GM12891 (cell line): ENCODE results near the gene FUZ.

Experiments
- DNase-seq: peaks from one replicate; pipeline ENCODE4 v3.0.0; 2011; ENCODE audit warnings: low spot score; ENCODE audit not compliant: insufficient read length
- FAIRE-seq: peaks from 2 replicates; lab custom pipeline; 2011; peaks lifted over from hg19 to GRCh38; lab: Jason Lieb, UNC
- PAX5 ChIP-seq: IDR thresholded peaks from 2 replicates; pipeline ENCODE4 v1.6.1; 2011; ENCODE audit warnings: low read length, moderate library complexity, mild to moderate bottlenecking; ENCODE audit not compliant: insufficient read depth, severe bottlenecking
- POLR2A ChIP-seq: IDR thresholded peaks from 2 replicates; pipeline ENCODE4 v1.6.1; 2011; ENCODE audit warnings: low read depth, low read length, control low read depth
- POLR2AphosphoS5 ChIP-seq: IDR thresholded peaks from 2 replicates; pipeline ENCODE4 v1.6.1; 2011; ENCODE audit warnings: low read depth, low read length, control low read depth
- POU2F2 ChIP-seq: IDR thresholded peaks from 2 replicates; pipeline ENCODE4 v1.6.1; 2011; ENCODE audit warnings: low read depth, mild to moderate bottlenecking, control low read depth, low read length, moderate library complexity
- SPI1 ChIP-seq: IDR thresholded peaks from 2 replicates; pipeline ENCODE4 v1.6.1; 2011; ENCODE audit warnings: low read depth, low read length, control low read depth
- TAF1 ChIP-seq: IDR thresholded peaks from 2 replicates; pipeline ENCODE4 v1.6.1; 2011; ENCODE audit warnings: low read depth, low read length, control low read depth

The FUZ gene

DNA sequence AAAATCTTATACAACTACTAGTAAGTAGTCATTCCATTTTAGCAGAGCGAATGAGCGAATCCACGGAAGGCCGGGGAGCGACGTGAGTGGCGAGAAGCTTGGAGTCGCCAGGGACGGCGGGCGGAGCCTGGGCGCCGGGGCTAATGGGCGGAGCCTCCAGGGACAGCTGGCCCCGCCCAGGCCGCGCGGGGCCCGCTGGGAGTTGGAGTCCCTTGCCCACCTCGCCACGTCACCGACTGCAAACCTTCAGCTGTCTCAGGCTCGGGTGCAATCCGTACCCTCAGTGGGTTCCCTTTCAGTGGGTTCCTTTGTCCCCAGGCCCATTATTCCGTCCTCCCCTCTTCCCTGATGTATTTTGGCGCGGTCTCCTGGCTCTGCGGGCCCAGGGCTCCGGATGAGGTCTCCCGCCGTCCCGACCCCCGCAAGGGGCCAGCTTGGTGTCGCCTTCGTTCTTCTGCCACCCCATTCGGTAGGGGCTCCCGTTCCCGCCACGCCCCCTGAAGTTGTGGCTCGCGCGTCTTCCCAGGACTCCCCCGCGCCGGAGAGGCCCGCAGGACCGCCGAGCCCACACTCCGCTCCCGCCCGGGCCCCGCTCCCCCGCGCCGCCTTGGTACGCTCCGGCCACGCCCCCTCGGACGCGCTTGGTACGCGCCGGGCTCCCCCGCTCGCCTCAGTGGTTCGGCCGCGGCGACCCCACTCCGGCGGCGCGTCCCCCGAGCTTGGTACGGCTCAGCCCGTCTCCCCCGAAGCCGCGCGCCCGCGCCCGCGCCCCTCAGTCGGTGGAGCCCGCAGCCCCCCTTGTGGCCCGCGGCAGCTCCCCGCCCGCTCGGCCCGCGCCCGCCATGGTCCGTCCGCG lies 37.6 kb upstream of the FUZ start, which contains the start of gene PTOV1:
TSS of gene PTOV1 (plus strand) at position 673 of the 856 bp plus-strand sequence.
- TF ChIP-seq POLR2A (peak; percentile 47; the same call in 1 of the 2 replicates), POLR2AphosphoS5 (0 out of 2 replicates have a peak, but pooled peaks have one; percentile 55), SPI1 (no peak)
- DNase-seq (peak; percentile 93), FAIRE-seq (peak; percentile 91)

DNA sequence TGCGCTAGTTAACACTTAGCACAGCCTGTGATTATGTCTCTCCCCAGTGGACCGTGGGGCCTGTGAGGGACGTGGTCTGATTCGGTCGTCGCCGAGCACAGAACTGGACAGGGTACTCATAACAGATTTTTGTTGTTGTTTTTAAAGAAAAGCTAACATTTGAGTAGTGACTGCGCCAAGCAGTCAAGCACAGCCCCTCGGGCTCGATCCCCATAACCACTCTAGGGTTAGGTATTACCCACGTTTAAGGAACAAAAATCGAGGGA lies 37.1 kb upstream of the FUZ start:
- TF ChIP-seq POLR2A (no peak), TAF1 (no peak), POLR2AphosphoS5 (no peak), SPI1 (no peak), POU2F2 (no peak; the same call in 1 of the 2 replicates), PAX5 (no peak)
- DNase-seq (no peak), FAIRE-seq (no peak)

DNA sequence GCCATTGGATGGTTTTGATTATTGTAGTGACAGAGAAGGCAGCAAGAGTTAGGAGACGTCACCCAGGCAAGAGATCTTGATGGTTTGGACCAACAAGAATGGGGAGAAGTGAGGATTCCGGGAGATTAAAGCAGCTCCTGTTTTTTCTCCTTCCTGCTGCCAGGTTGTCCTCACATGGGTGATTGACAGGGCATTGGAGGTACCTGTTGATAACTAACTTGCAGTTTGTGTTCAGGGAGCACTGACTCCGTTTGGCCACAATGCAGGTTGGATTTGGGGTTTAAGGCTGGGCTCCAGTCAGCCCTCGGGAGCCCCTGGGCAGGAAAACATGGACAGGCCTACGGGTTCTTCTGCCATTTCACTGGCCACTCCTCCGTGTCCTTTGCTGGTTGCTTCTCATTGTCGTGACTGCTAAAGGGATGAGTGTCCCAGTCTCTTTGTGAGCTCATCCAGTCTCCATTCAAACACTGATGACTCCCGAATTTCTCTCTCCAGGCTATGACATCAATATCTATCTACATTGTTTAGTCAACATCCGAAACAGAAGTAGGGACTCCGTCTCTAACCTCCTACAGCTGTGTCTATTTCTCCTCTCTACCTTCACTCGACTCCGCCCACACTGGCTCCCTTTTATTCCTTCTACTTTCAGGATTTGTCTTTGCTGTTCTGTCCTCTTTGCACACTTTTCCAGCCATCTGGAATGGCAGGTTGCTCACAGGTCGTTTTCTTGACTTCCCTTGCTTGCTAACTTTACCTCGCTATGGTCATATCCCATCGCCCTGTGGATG lies 36.5 kb upstream of the FUZ start:
- TF ChIP-seq POU2F2 (no peak), SPI1 (no peak), POLR2AphosphoS5 (no peak), TAF1 (no peak), POLR2A (no peak), PAX5 (no peak)
- no peak for FAIRE-seq
- no peak for DNase-seq

DNA sequence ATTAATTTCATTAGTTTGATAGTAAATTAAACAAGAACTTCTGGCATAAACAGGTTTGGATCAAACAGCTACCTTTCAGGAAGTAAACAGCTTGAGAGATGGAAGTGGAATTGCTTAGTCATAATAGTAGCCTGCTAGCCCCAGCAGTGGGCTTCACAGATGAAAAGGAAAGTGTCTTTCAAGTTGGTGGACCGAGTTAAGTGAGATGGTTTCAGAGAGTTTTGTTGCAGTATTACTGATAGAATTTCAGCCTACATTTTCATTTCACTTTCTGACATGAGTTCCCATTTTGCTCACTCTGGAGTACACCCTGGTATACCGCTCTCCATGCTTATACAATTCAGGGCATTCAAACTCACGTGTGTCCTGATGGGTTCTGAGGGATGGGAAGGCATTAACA lies 35.8 kb upstream of the FUZ start:
- DNase-seq (no peak), FAIRE-seq (no peak)
- TF ChIP-seq POLR2AphosphoS5 = no peak
- no peak for TF ChIP-seq TAF1
- TF ChIP-seq PAX5 = no peak
- TF ChIP-seq SPI1 = no peak; the same call in 1 of the 2 replicates
- TF ChIP-seq POLR2A = no peak
- no peak for TF ChIP-seq POU2F2

DNA sequence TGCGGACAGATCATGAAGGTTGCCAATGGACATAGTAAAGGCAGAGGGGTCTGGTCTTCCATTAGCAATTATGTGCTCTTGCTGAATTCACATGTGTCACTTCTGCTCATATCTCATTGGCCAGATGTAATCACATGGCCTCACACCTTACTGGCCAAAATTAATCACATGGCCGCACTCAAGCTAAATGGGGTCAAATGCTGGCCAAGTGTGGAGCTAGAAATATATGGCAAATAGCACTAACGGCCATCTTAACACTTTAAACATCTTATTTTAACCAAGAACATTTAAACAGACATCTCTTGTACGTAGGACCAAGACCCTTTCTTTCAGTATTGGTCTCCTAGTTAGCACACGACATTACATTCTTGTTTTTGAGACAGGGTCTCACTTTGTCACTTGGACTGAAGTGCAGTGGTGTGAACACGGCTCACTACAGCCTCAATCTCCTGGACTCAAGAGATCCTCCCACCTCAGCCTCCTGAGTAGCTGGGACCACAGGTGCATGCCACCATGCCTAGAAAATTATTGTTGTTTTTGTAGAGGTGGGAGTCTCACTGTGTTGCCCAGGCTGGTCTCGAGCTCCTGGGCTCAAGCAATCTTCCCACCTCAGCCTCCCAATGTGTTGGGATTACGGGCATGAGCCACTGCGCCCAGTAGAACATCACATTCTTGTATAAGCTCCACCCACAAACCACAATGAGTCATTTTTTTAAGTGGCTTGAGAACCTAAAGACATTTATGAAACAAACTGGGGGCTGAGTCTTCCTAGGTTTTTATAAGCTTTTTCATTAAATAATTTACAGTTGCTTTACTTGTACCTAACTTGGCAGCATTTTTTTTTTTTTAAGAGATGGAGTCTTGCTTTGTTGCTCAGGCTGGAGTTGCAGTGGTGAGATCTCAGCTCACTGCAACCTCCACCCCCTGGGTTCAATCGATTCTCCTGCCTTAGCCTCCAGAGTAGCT lies 34.9 kb upstream of the FUZ start:
- DNase-seq = no peak
- TF ChIP-seq POLR2A (no peak), PAX5 (no peak), SPI1 (no peak), POLR2AphosphoS5 (no peak), TAF1 (no peak)
- no peak for FAIRE-seq

DNA sequence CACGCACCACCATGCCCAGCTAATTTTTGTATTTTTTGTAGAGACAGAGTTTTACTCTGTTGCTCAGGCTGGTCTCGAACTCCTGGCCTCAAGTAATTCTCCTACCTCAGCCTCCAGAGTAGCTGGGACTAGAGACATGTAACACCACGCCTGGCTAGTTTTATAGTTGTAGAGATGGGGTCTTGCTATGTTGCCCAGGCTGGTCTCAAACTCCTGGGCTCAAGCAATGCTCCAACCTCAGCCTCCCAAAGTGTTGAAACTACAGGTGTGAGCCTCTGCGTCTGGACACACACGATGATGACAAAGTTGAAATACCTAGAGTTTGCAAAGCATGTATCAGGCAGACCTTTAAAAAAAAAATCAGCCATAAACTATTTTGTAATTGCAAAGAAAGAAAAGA lies 33.3 kb upstream of the FUZ start:
- no peak for FAIRE-seq
- TF ChIP-seq SPI1 (no peak), POLR2AphosphoS5 (no peak)
- no peak for DNase-seq

DNA sequence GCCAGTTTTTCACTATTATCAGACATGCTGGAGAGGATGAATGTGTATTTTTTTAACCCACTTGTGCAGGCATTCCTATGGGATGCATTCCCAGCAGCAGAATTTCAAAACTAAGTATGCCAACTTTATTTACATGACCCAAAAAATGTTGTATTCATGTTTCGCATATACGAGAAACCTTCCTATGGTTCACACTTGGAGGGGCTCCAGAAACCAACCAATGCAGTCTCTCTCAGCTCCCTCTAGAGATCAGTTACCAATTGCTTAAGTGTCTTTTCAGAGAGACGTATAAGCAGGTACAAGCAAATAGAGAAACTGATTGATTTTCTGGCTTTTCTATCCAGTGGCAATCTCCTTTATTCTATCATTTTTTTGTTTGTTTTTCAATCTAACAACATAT lies 32.3 kb upstream of the FUZ start:
- TF ChIP-seq POU2F2 = no peak
- TF ChIP-seq TAF1 = no peak
- TF ChIP-seq POLR2A = no peak
- no peak for TF ChIP-seq POLR2AphosphoS5
- TF ChIP-seq SPI1 = no peak
- TF ChIP-seq PAX5 = no peak
- FAIRE-seq (no peak), DNase-seq (no peak)

DNA sequence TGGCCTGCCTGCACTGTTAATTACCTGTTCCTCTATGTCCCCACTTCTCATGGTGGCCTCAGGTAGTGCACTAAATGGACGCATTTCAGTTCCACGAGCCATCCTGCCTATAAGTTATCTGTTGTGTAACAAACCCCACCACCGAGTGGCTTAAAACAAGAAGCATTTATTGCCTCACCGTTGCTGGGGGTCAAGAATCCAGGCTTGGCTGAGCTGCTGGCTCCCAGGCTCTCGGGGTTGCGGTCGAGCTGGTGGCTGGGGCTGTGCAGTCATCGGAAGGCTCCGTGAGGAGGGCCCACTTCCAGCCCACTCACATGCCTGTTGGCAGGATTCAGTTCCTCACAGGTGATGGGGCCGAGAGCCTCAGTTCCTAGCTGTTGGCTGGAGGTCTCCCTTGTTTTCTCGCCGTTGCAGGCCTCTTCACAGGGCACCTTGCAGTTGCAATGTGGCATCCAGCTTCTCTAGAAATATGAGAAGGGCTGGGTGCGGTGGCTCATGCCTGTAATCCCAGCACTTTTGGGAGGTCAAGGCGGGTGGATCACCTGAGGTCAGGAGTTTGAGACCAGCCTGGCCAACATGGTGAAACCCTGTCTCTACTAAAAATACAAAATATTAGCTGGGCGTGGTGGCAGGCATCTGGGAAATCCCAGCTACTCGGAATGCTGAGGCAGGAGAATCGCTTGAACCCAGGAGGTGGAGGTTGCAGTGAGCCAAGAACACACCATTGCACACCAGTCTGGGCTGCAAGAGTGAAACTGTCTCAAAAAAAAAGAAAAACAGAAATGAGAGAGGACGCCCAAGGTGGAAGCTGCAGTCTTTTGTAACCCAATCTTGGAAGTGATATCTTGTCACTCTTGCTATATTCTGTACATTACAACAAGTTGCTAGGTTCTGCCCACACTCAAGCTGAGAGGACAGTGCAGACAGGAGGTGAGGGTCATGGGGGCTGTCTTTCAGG lies 31.3 kb upstream of the FUZ start:
- TF ChIP-seq PAX5 = no peak
- no peak for TF ChIP-seq POLR2A
- TF ChIP-seq POLR2AphosphoS5 = no peak
- TF ChIP-seq TAF1 = no peak
- no peak for TF ChIP-seq POU2F2
- no peak for TF ChIP-seq SPI1
- DNase-seq (no peak), FAIRE-seq (no peak)

DNA sequence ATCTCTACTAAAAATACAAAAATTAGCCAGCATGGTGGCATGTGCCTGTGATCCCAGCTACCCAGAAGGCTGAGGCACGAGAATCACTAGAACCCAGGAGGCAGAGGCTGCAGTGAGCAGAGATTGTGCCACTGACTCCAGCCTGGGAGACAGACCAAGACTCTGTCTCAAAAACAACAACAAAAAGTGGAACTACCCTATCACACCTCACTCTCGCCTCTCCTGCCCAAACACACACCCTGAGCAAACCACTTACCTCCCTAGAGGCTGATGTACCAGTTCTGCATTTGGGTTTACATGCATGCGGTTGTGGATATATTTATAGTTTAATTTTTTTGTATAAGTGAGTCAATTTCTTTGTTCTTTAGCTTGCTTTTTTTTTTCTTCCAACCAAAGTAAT lies 30.2 kb upstream of the FUZ start:
- DNase-seq (no peak), FAIRE-seq (no peak)
- TF ChIP-seq TAF1 = no peak
- no peak for TF ChIP-seq POU2F2
- TF ChIP-seq SPI1 = peak; percentile 58
